HG03565 (cell line): Measurements from ENCODE around the gene KCND2.
"Not testable (repeated sequence)": the region's sequence is repeated elsewhere in the genome, so short reads cannot be mapped to it uniquely, and the experiment has no call there.

ENCODE experiments used
- ATAC-seq: cut with Tn5 transposase; IDR thresholded peaks from one replicate; pipeline ENCODE4 v1.9.1; 2021; ENCODE audit warnings: mild to moderate bottlenecking, moderate library complexity; ENCODE audit not compliant: unreplicated experiment

KCND2 gene

DNA sequence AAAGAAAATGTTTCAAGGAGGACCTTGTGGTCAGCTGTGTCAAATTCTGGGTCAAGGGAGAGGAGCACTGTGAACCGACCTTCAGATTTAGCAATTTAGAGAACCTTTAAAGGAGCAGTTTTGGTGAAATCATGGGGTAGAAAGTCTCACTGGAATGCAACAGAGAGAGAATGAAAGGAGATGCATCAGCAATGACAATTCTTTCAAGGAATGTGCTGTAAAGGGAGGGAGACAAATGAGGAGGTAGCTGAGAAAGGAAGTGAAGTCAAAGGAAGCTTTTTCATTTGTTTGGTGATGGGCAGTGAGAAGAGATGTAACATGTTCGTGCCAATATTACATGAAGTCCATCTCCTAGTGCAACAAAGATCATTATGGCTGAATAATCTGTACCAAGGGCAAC is 418.9 kb downstream of the KCND2 start:
- no peak for ATAC-seq

DNA sequence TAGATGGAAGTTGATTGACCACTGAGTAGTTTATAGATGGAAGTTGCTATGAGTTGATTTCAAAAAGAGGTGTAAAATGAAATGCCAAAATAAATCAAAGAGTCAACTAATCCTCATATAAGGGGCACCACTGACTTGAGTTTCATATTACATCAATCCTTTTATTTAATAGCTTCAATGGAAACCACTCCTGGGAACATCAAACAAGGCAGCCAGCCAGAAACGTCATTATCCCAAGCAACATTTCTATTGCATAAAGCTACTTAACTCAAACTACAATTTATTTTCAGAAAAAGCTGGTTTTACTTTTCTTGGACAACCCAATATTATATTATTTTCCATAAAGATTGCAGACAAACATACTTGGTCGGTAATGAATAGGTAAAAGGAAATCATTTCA is 422.9 kb downstream of the KCND2 start:
- ATAC-seq = no peak

DNA sequence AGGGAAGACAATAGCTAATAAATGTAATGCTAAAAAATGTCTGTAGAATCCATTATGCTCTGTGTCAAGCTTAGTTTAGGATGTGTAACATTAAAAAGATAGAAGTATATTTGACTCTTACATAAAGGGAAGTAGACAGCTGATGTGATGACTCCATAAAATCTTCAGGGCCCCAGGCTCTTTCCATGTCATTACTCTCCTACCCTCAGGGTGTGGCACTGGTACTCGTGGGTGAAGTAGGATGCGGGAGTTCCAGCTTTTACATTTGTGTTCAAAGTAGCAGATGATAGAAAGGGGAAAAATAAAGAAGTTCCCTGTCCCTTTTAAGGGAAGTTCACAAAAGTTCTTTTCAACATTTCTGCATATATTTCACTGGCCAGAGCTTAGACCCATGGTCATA is 427.8 kb downstream of the KCND2 start:
- ATAC-seq = no peak

DNA sequence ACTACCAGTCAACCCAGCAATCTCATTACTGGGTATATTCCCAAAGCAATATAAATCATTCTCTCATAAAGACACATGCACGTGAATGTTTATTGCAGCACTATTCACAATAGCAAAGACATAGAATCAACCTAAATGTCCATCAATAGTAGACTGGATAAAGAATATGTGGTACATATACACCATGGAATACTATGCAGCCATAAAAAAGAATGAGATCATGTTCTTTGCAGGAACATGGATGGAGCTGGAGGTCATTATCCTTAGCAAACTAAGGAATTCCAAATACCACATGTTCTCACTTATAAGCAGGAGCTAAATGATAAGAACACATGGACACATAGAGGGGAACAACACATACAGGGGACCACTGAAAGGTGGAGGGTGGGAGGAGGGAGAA is 429.4 kb downstream of the KCND2 start:
- ATAC-seq = not testable (repeated sequence)

DNA sequence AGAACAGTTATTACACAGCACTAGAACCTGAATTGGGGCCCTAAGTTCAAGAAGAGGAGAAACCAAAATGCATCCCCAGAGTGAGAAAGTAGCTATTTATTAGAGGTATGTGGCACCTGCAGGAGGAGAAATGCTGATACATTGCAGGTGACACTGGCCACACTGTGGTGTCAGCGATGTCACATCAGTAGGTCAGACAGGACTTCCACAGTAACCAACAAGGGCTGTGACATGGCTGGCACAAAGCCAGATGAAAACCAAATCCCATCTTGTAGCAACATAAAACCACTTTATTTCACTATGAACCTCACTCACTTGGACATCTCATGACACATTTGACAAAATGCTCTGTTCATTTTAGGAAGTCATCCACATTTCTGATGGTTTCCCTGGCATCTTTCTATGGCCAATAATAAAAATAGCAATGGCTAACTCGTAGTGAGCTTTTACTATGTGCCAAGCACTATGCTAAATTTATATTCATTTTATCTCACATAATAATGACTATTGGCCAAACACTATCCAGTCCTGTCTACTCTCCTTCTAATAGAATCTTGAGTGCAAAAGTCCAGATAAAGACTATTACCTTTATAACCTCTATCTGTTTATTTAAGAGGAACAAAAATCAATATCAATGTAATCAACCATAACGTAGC is 430.7 kb downstream of the KCND2 start:
- ATAC-seq = no peak

DNA sequence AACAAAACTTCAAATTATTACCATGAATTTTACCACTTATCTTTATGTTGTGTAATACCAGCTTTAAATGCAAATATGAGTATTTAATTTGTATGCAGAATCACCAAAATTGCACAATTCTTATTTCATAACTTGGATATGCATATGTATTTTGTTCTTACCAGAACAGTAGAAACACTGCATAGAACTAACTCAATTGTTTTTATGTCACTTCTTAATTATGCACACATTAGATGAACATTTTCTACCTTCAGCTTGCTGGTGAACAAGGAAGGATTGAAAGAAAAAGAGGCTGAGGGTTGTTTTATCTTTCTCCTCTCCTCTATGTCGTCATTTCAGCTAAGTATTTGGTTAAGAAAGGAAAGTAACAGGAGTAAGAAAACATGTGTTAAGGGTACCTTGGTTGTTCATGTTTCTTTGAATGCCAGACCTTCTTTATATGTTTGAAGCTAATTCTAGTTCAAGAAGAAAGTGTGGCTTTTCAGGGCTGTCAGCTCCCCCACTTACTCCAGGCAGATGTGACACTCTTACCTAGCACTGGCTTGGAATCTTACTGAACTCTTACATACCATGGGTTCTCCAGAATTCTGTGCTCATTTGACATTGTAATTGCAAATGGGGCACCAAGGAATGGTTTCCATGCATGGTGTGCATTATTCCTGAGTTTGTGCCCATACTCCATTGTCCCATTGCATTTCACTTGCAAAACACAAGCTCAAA is 436.4 kb downstream of the KCND2 start:
- no peak for ATAC-seq

DNA sequence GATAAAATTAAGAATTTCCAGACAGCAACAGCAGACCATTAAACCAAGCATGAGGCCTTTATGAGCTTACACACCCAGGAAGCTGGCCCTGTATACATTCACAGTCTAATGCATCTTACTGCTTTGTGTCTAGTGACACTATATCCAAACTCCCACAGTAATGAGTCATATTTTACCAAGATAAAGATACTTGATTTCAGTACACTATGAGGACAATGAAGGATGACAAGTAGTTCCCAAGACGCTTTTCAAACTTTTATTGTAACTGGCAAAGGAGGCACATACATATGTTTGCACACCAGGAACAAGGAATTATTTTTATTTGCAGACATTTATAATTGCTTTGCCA is 437.0 kb downstream of the KCND2 start:
- no peak for ATAC-seq

DNA sequence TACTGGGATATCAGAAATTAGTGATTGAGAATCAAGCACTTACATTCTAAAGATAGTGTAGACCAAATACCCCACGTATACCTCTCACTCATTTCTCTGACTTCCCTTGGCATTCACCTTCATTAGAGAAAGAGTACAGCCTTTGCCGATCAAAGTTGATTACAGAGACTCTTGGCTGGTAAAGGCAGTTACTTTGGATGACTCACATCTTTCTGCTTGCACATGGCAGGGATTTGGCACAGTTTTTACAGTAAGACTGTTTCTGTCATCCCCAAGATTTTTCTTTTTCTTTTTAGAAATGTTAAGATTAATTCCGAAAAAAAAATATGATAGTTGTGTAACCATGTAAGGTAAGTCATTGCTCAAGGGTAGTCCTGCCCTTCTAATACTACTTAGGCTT is 442.0 kb downstream of the KCND2 start:
- no peak for ATAC-seq

DNA sequence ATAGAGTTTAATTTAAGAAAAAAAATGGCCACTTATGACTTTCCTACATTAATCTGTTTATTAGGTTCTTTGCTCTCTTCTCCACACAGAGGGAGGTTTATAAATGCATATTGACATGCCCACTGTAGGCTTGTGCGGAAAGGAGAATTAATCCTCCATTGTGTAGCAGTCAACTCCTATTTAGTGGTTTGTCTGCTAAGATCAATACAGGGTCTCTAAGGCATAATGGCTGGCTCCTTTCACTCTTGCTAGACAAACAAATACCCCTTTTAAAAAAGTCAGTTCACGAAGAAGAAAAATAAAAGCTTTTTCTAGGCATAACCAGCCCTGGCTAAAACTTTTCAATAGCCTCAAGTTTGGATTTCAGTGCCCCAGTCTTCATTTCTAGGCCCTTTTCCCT is 443.3 kb downstream of the KCND2 start:
- ATAC-seq = no peak

DNA sequence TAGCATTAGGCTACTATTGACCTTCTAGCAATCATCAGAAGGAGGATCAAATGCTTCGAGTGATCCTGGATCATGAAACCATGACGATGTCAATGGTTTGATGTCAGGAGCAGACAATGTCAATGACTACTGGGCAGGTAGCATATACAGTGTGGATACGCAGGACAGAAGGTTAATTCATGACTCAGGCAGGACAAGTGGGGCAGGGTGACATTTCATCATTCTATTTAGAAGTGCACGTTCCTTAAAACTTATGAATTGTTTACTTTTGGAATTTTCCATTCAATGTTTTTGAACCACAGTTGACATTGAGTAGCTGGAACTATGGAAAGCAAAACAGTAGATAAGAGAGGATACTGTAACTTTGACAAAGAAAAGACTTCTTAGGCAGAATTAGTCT is 444.2 kb downstream of the KCND2 start:
- no peak for ATAC-seq

DNA sequence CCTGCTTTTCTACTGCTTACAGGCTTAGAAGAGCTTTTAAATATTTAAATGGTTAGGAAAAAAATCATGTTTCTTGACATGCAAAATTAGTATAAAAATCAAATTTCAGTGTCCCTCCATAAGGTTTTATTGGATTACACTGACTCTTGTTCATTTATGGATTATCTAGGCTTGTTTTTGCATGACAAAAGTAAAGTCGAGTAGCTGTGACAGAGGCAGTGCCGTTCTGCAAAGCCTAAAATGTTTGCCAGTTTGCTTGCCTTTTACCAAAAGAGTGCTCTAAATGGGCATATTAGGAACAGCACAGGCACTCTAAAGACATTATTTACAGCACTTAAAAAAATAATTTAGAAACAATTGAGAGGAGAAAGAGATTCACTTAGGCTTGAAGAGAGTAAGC is 445.4 kb downstream of the KCND2 start:
- ATAC-seq = no peak

DNA sequence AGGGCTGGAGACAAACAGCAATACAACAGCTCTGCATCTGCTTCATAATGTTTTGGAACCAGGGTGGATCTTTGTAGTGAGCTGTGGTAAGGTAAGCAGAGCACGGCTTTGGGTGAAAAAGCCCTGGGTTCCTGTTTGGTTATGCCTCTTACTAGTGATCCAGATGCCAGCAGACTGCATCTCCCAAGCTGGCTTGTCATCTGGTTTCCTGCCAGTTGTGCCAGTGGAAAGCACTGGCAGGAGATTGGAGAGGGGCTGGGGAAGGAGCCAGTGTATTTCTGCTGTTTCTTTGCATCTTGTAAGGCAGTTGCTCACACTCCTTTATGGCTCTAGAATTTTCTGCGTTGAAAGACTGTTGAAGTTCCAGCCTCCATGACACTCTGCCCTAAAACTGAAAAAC is 447.3 kb downstream of the KCND2 start:
- no peak for ATAC-seq

DNA sequence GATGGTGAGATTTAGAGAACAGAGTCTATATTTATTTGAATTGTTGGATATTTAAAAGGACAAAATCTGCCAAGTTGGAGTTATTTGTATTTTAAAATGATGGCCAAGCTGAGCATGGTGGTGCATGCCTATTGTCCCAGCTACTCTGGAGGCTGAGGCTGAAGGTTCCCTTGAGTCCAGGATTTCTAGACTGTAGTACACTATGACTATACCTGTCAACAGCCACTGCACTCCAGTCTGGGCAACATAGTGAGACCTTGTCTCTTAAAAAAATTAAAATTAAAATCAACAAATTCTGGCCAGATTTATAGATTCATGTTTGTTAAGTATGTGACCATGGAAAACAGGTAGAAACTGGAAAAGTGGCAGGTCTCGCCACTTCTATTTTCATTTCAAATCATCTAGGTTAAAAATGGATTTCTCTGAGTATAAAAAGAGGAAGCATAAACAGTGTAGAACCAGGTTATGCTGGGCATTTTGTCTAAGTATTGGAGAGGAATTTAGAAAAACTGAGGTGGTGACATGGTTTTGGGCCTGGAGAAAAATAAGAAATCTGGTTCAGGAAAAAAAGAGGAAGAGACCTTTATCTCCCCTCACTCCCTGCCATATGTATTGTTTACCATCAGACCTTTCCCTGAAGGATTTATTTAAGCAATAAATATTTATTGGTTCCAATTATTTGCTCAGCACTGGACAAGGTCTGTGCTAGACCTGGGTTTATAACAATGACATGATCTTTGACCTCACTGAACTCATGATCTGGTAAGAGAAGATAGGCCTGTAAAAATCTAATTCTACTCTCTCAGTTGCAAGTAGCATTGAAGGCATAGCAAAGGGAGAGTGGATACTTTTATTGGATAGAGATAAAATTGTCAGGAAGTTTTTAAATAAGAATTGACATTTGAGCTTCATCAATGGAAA is 450.8 kb downstream of the KCND2 start:
- ATAC-seq = no peak

DNA sequence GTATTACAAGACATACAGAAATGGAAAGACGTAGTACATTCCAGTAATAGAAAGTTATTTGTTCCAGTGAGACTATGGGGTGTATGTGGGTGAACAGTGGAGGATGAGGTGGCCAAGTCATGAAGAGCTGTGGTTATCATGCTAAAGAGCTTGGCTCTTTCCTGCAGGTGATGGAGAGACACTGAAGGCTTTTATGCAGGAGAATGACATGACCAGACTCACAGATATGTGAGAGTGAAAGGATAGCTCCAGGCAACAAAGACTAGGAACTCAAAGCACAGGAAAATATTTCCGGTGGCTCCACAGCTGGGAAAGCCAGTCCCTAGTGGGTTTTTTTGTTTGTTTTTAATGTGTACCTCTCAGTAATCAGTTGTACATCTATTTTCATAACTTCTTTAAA is 451.5 kb downstream of the KCND2 start:
- ATAC-seq = no peak

DNA sequence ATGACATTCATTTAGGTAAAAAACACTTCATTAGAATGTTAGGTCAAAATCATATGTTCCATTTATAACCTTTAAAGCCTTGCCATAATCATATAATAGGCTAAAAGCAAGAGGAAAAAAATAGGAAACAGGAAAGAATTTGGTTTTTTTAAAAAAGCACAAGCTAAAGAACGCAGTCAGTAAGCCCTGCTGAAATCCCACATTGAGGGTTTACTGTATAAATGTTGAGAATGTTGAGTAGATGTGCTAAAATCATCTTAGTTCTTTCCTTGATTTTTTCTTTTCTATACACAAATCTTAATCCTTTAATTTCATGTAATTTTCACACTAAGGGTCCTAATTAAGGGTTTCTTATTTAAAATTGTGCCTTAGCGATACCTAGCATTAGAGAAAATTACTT is 452.0 kb downstream of the KCND2 start:
- no peak for ATAC-seq

DNA sequence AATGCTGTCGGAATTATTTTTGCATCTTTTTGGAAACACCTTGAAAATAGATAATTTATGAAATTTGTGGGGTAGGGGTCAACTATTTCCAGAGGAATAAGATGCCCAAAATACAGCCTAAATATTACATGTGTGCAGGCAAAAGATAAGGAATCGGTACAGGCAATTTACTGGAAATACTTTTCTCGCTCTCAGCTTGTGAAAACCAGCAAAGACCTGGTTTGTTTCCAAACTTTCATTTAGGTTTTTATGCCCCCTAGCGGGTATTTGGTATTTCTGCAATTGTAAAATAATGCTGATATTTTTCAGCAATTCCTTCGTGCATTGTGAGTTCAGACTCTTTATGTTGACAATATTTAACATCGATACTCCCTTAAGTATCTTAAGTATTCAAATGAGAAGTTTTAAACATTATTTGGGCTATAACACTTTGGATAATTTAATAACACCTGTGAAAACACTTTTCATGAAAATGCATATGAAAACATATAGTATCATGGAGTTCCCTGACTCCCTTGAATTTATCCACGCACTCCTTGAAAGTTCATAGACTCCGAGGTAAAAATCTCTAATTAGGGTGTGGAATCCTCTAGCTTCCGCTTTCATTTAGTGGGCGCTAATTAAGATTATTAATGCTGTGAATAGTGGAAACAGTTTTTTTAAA is 452.5 kb downstream of the KCND2 start:
- ATAC-seq = no peak

DNA sequence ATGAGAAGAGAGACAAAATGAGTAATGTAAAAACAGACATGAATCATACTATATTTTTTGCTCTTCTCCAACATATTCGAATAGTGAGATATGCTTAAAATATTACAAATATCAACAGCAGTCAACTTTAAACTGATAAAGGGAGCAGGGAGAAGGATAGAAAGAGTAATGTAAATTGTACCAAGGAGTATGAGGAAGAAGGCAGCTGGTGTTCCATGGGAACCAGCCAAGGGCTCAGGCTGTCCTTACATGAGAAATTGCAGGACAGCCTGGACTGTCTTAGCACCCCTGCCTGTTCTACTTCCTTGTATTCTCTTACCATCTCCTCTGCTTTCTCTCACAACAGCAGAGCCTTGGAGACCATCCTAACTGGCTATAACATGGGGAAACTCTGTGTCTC is 456.3 kb downstream of the KCND2 start:
- no peak for ATAC-seq

DNA sequence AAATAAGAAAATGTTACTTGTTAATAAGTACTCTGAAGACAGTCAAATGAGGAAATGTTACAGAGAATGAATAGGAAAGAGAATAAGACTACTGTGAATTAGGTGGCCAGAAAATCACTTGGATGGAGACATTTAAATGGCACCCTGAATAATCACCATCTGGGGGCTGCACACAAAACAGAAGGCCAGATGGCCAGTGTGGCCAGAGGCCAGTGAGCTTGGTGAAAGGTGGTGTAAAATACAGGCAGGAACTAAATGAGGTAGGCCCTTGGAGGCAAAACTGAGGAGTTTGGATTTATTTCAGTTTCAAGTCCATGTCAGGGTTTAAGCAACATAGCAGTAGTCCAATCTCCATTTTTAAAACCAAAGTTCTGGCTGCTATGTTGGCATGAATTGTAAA is 458.3 kb downstream of the KCND2 start:
- no peak for ATAC-seq

DNA sequence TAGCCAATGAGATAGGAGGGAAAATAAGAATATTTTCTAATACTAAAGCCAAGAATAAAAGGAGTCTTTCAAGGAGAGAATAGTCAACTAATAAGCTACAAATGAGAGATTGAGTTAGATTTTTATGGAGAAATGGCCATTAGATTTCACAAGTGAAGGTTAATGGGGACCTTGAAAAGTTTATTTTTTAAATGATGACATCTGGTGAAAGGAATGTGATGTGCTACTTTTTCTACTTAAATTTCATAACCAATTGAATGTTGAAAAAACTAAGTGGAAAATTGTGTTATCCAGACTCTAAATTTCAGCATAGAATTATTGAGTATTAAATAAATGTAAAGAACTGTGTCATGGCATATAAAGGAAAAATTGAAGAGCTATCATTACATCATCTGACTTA is 459.3 kb downstream of the KCND2 start:
- no peak for ATAC-seq

DNA sequence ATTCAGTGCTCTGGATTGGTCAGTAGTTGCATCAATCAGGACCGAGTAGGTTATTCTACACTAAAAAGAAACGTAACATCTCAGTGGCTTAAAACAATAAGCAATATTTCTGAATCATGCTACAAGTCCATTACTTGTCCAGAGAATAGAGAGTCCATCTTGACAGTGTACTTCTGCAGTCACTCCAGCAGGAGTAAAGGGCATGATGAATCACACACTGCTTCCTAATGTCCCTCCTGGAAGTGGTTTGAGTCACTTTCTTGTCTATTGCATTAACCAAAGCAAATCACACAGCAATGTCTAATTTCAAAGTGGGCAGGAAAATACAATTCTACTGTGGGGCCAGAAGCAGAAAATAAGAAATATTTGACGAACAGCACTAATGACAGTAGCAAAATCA is 460.2 kb downstream of the KCND2 start:
- ATAC-seq = no peak

DNA sequence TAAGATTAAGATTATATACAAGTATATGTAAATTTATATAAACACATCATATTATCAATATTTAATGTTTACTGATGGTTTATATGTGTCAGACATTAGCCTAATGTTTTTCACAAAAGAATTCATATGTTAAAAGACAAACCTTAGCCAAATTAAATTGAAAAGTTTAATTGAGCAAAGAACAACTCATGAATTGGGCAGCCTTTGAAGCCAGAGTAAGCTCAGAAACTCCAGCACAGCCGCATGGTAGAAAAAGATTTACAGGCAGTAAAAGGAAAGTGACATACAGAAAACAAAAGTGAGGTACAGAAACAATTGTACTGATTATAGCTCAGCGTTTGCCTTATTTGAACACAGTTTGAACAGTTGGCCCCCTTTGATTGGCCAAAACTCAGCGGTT is 460.9 kb downstream of the KCND2 start:
- no peak for ATAC-seq
